Measurements from ENCODE around the gene NFX1.
"Not testable (repeated sequence)": the region's sequence is repeated elsewhere in the genome, so short reads cannot be mapped to it uniquely, and the experiment has no call there.

The NFX1 gene

GRCh38 chr9:33350310-33350709, 60.0 kb downstream of the NFX1 start:
- H3K4me3 ChIP-seq (replicated peaks; ENCODE audit: low read depth, low read length) = no peak overlapping the region
- DNase-seq (ENCODE audit: low read depth) = peak; percentile 80
- TF ChIP-seq CTCF (IDR thresholded peaks at IDR 0.05; ENCODE audit: low read length, missing control alignments) = no peak

GRCh38 chr9:33351547-33351946, 61.2 kb downstream of the NFX1 start:
- no peak for TF ChIP-seq CTCF (IDR thresholded peaks at IDR 0.05; ENCODE audit: low read length, missing control alignments)
- no peak overlapping the region for H3K4me3 ChIP-seq (replicated peaks; ENCODE audit: low read depth, low read length)
- DNase-seq (ENCODE audit: low read depth) = no peak

GRCh38 chr9:33354651-33355211, 64.4 kb downstream of the NFX1 start:
- peak; percentile 84 for DNase-seq (ENCODE audit: low read depth)
- TF ChIP-seq CTCF (IDR thresholded peaks at IDR 0.05; ENCODE audit: low read length, missing control alignments) = no peak
- H3K4me3 ChIP-seq (replicated peaks; ENCODE audit: low read depth, low read length) = no peak overlapping the region

GRCh38 chr9:33355933-33356332, 65.6 kb downstream of the NFX1 start:
- no peak for TF ChIP-seq CTCF (IDR thresholded peaks at IDR 0.05; ENCODE audit: low read length, missing control alignments)
- no peak overlapping the region for H3K4me3 ChIP-seq (replicated peaks; ENCODE audit: low read depth, low read length)
- no peak for DNase-seq (ENCODE audit: low read depth)

- not testable (repeated sequence) for H3K4me3 ChIP-seq (replicated peaks; ENCODE audit: low read depth, low read length); DNase-seq (ENCODE audit: low read depth)
Observed at GRCh38 chr9:33358641-33359040, 68.3 kb downstream of the NFX1 start.

GRCh38 chr9:33364127-33364526, 73.8 kb downstream of the NFX1 start:
- no peak overlapping the region for H3K4me3 ChIP-seq (replicated peaks; ENCODE audit: low read depth, low read length)
- TF ChIP-seq CTCF (IDR thresholded peaks at IDR 0.05; ENCODE audit: low read length, missing control alignments) = no peak
- DNase-seq (ENCODE audit: low read depth) = no peak

- H3K4me3 ChIP-seq (replicated peaks; ENCODE audit: low read depth, low read length); DNase-seq (ENCODE audit: low read depth): not testable (repeated sequence)
Observed at GRCh38 chr9:33364814-33365213, 74.5 kb downstream of the NFX1 start.

GRCh38 chr9:33366979-33367480, 76.7 kb downstream of the NFX1 start:
- DNase-seq (ENCODE audit: low read depth) = no peak
- no peak overlapping the region for H3K4me3 ChIP-seq (replicated peaks; ENCODE audit: low read depth, low read length)
- TF ChIP-seq CTCF (IDR thresholded peaks at IDR 0.05; ENCODE audit: low read length, missing control alignments) = no peak

All from fibroblast of pulmonary artery (primary cell).